ENCODE measurements around the gene SYPL1.

The SYPL1 gene

GRCh38 chr7:106088014-106088413 is 24.1 kb downstream of the SYPL1 start:
- Histone ChIP-seq H3K27ac (ENCODE audit: low read depth, low read length) (no peak overlapping the region), H3K4me1 (ENCODE audit: control insufficient read depth, insufficient read depth, low read length) (no peaks in the 10 kb centered on the region), H3K36me3 (ENCODE audit: control insufficient read depth, insufficient read depth, low read length) (peaks cover 38% of the 10 kb centered on the region), H3K4me3 (ENCODE audit: low read depth, low read length) (no peak overlapping the region), H3K9ac (ENCODE audit: low read depth, low read length) (no peak overlapping the region), H3K9me3 (ENCODE audit: control insufficient read depth, insufficient read depth, low read length) (no peaks in the 10 kb centered on the region), H3K27me3 (ENCODE audit: control insufficient read depth, insufficient read depth, low read length) (no peaks in the 10 kb centered on the region)

GRCh38 chr7:106086062-106086461 is 26.1 kb downstream of the SYPL1 start:
- H3K27ac ChIP-seq (ENCODE audit: low read depth, low read length): no peak overlapping the region
- H3K4me1 ChIP-seq (ENCODE audit: control insufficient read depth, insufficient read depth, low read length): no peaks in the 10 kb centered on the region
- H3K9ac ChIP-seq (ENCODE audit: low read depth, low read length): no peak overlapping the region
- H3K36me3 ChIP-seq (ENCODE audit: control insufficient read depth, insufficient read depth, low read length): peaks cover 19% of the 10 kb centered on the region
- H3K9me3 ChIP-seq (ENCODE audit: control insufficient read depth, insufficient read depth, low read length): no peaks in the 10 kb centered on the region
- no peaks in the 10 kb centered on the region for H3K27me3 ChIP-seq (ENCODE audit: control insufficient read depth, insufficient read depth, low read length)
- H3K4me3 ChIP-seq (ENCODE audit: low read depth, low read length): no peak overlapping the region

GRCh38 chr7:106085015-106085414 is 27.1 kb downstream of the SYPL1 start:
- Histone ChIP-seq H3K9me3 (ENCODE audit: control insufficient read depth, insufficient read depth, low read length) (no peaks in the 10 kb centered on the region), H3K4me3 (ENCODE audit: low read depth, low read length) (no peak overlapping the region), H3K4me1 (ENCODE audit: control insufficient read depth, insufficient read depth, low read length) (no peaks in the 10 kb centered on the region), H3K36me3 (ENCODE audit: control insufficient read depth, insufficient read depth, low read length) (peaks cover 11% of the 10 kb centered on the region), H3K27ac (ENCODE audit: low read depth, low read length) (no peak overlapping the region), H3K9ac (ENCODE audit: low read depth, low read length) (no peak overlapping the region), H3K27me3 (ENCODE audit: control insufficient read depth, insufficient read depth, low read length) (no peaks in the 10 kb centered on the region)

GRCh38 chr7:106083717-106084116 is 28.4 kb downstream of the SYPL1 start:
- no peak overlapping the region for H3K4me3 ChIP-seq (ENCODE audit: low read depth, low read length)
- H3K27ac ChIP-seq (ENCODE audit: low read depth, low read length): no peak overlapping the region
- H3K9ac ChIP-seq (ENCODE audit: low read depth, low read length): no peak overlapping the region

GRCh38 chr7:106082087-106082854 is 29.8 kb downstream of the SYPL1 start:
- H3K27ac ChIP-seq (ENCODE audit: low read depth, low read length): no peak overlapping the region
- no peaks in the 10 kb centered on the region for H3K4me1 ChIP-seq (ENCODE audit: control insufficient read depth, insufficient read depth, low read length)
- H3K36me3 ChIP-seq (ENCODE audit: control insufficient read depth, insufficient read depth, low read length): no peaks in the 10 kb centered on the region
- H3K9ac ChIP-seq (ENCODE audit: low read depth, low read length): no peak overlapping the region
- H3K4me3 ChIP-seq (ENCODE audit: low read depth, low read length): no peak overlapping the region
- no peaks in the 10 kb centered on the region for H3K9me3 ChIP-seq (ENCODE audit: control insufficient read depth, insufficient read depth, low read length)
- H3K27me3 ChIP-seq (ENCODE audit: control insufficient read depth, insufficient read depth, low read length): no peaks in the 10 kb centered on the region

More at GRCh38 chr7:106083717-106084116, 28.4 kb downstream of the SYPL1 start:
- peaks cover under 1% of the 10 kb centered on the region; the same call in 1 of the 2 replicates for H3K36me3 ChIP-seq (ENCODE audit: control insufficient read depth, insufficient read depth, low read length)
- no peaks in the 10 kb centered on the region for H3K27me3 ChIP-seq (ENCODE audit: control insufficient read depth, insufficient read depth, low read length)
- H3K4me1 ChIP-seq (ENCODE audit: control insufficient read depth, insufficient read depth, low read length): no peaks in the 10 kb centered on the region
- H3K9me3 ChIP-seq (ENCODE audit: control insufficient read depth, insufficient read depth, low read length): no peaks in the 10 kb centered on the region

- H3K27me3 ChIP-seq (ENCODE audit: control insufficient read depth, insufficient read depth, low read length): no peaks in the 10 kb centered on the region
- no peaks in the 10 kb centered on the region for H3K4me1 ChIP-seq (ENCODE audit: control insufficient read depth, insufficient read depth, low read length)
- H3K36me3 ChIP-seq (ENCODE audit: control insufficient read depth, insufficient read depth, low read length): no peaks in the 10 kb centered on the region
- H3K9ac ChIP-seq (ENCODE audit: low read depth, low read length): no peak overlapping the region
- no peaks in the 10 kb centered on the region for H3K9me3 ChIP-seq (ENCODE audit: control insufficient read depth, insufficient read depth, low read length)
- H3K4me3 ChIP-seq (ENCODE audit: low read depth, low read length): no peak overlapping the region
- no peak overlapping the region for H3K27ac ChIP-seq (ENCODE audit: low read depth, low read length)
Measured at GRCh38 chr7:106080300-106080987, 31.7 kb downstream of the SYPL1 start.

- no peaks in the 10 kb centered on the region for H3K4me1 ChIP-seq (ENCODE audit: control insufficient read depth, insufficient read depth, low read length)
- no peaks in the 10 kb centered on the region for H3K9me3 ChIP-seq (ENCODE audit: control insufficient read depth, insufficient read depth, low read length)
- H3K27ac ChIP-seq (ENCODE audit: low read depth, low read length): no peak overlapping the region
- H3K27me3 ChIP-seq (ENCODE audit: control insufficient read depth, insufficient read depth, low read length): no peaks in the 10 kb centered on the region
- H3K36me3 ChIP-seq (ENCODE audit: control insufficient read depth, insufficient read depth, low read length): no peaks in the 10 kb centered on the region
- H3K4me3 ChIP-seq (ENCODE audit: low read depth, low read length): no peak overlapping the region
- no peak overlapping the region for H3K9ac ChIP-seq (ENCODE audit: low read depth, low read length)
Measured at GRCh38 chr7:106076537-106076936, 35.6 kb downstream of the SYPL1 start.

- no peak overlapping the region for H3K27ac ChIP-seq (ENCODE audit: low read depth, low read length)
- no peaks in the 10 kb centered on the region for H3K36me3 ChIP-seq (ENCODE audit: control insufficient read depth, insufficient read depth, low read length)
- no peak overlapping the region for H3K4me3 ChIP-seq (ENCODE audit: low read depth, low read length)
- H3K9me3 ChIP-seq (ENCODE audit: control insufficient read depth, insufficient read depth, low read length): no peaks in the 10 kb centered on the region
- no peaks in the 10 kb centered on the region for H3K4me1 ChIP-seq (ENCODE audit: control insufficient read depth, insufficient read depth, low read length)
- no peaks in the 10 kb centered on the region for H3K27me3 ChIP-seq (ENCODE audit: control insufficient read depth, insufficient read depth, low read length)
- H3K9ac ChIP-seq (ENCODE audit: low read depth, low read length): no peak overlapping the region
Measured at GRCh38 chr7:106075937-106076336, 36.2 kb downstream of the SYPL1 start.

- Histone ChIP-seq H3K27ac (ENCODE audit: low read depth, low read length) (no peak overlapping the region), H3K9ac (ENCODE audit: low read depth, low read length) (no peak overlapping the region)
Measured at GRCh38 chr7:106074257-106074656, 37.9 kb downstream of the SYPL1 start.

GRCh38 chr7:106073701-106074100 is 38.4 kb downstream of the SYPL1 start:
- H3K27ac ChIP-seq (ENCODE audit: low read depth, low read length): no peak overlapping the region
- H3K4me3 ChIP-seq (ENCODE audit: low read depth, low read length): no peak overlapping the region
- no peaks in the 10 kb centered on the region for H3K27me3 ChIP-seq (ENCODE audit: control insufficient read depth, insufficient read depth, low read length)
- no peaks in the 10 kb centered on the region for H3K4me1 ChIP-seq (ENCODE audit: control insufficient read depth, insufficient read depth, low read length)
- H3K9ac ChIP-seq (ENCODE audit: low read depth, low read length): no peak overlapping the region
- H3K9me3 ChIP-seq (ENCODE audit: control insufficient read depth, insufficient read depth, low read length): no peaks in the 10 kb centered on the region
- H3K36me3 ChIP-seq (ENCODE audit: control insufficient read depth, insufficient read depth, low read length): no peaks in the 10 kb centered on the region

More at GRCh38 chr7:106074257-106074656, 37.9 kb downstream of the SYPL1 start:
- H3K4me3 ChIP-seq (ENCODE audit: low read depth, low read length): no peak overlapping the region
- H3K9me3 ChIP-seq (ENCODE audit: control insufficient read depth, insufficient read depth, low read length): no peaks in the 10 kb centered on the region
- H3K36me3 ChIP-seq (ENCODE audit: control insufficient read depth, insufficient read depth, low read length): no peaks in the 10 kb centered on the region
- no peaks in the 10 kb centered on the region for H3K27me3 ChIP-seq (ENCODE audit: control insufficient read depth, insufficient read depth, low read length)
- no peaks in the 10 kb centered on the region for H3K4me1 ChIP-seq (ENCODE audit: control insufficient read depth, insufficient read depth, low read length)

GRCh38 chr7:106072715-106073091 is 39.4 kb downstream of the SYPL1 start:
- H3K9ac ChIP-seq (ENCODE audit: low read depth, low read length): no peak overlapping the region
- no peaks in the 10 kb centered on the region for H3K9me3 ChIP-seq (ENCODE audit: control insufficient read depth, insufficient read depth, low read length)
- no peaks in the 10 kb centered on the region for H3K4me1 ChIP-seq (ENCODE audit: control insufficient read depth, insufficient read depth, low read length)
- no peaks in the 10 kb centered on the region for H3K27me3 ChIP-seq (ENCODE audit: control insufficient read depth, insufficient read depth, low read length)
- no peak overlapping the region for H3K27ac ChIP-seq (ENCODE audit: low read depth, low read length)
- no peaks in the 10 kb centered on the region for H3K36me3 ChIP-seq (ENCODE audit: control insufficient read depth, insufficient read depth, low read length)
- H3K4me3 ChIP-seq (ENCODE audit: low read depth, low read length): no peak overlapping the region

Data from HUES48 (cell line).